MM.1S (cell line): ENCODE data around the gene SLC4A5.

Experiments used
- EZH2 ChIP-seq: fragments of 300-600 bp; sonication (generic); optimal IDR thresholded peaks from 2 replicates; pipeline ENCODE3; 2017; ENCODE audit warnings: low read depth, mild to moderate bottlenecking, antibody characterized with exemption, low read length, mixed read lengths
- EZH2phosphoT487 ChIP-seq: fragments of 300-600 bp; sonication (generic); IDR thresholded peaks from 2 replicates; pipeline ENCODE4 v1.6.1; 2018; ENCODE audit warnings: antibody characterized with exemption, low read length
- TF ChIP-seq, protein P1 (sequence below): fragments of 300-600 bp; sonication (generic); IDR thresholded peaks from 2 replicates; pipeline ENCODE4 v1.5.1; 2016; ENCODE audit warnings: antibody characterized with exemption, low read length, mixed read lengths

GRCh38 chr2:74328573-74328972, 14.6 kb downstream of the SLC4A5 start:
- TF ChIP-seq, protein P1, sequence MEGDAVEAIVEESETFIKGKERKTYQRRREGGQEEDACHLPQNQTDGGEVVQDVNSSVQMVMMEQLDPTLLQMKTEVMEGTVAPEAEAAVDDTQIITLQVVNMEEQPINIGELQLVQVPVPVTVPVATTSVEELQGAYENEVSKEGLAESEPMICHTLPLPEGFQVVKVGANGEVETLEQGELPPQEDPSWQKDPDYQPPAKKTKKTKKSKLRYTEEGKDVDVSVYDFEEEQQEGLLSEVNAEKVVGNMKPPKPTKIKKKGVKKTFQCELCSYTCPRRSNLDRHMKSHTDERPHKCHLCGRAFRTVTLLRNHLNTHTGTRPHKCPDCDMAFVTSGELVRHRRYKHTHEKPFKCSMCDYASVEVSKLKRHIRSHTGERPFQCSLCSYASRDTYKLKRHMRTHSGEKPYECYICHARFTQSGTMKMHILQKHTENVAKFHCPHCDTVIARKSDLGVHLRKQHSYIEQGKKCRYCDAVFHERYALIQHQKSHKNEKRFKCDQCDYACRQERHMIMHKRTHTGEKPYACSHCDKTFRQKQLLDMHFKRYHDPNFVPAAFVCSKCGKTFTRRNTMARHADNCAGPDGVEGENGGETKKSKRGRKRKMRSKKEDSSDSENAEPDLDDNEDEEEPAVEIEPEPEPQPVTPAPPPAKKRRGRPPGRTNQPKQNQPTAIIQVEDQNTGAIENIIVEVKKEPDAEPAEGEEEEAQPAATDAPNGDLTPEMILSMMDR: no peak
- TF ChIP-seq EZH2 (no peak), EZH2phosphoT487 (no peak)
